Bone marrow (tissue), 2 donors: ENCODE measurements around the gene MAGEA8.
"Not testable (repeated sequence)": the region's sequence is repeated elsewhere in the genome, so short reads cannot be mapped to it uniquely, and the experiment has no call there.

Source experiments
- DNase-seq, 2 donors: peaks; one replicate each; lab custom pipeline; 2025; lab: John Stamatoyannopoulos, UW

Gene MAGEA8

GRCh38 chrX:149903889-149904748 is 23.1 kb downstream of the MAGEA8 start:
- DNase-seq = no peak

- no peak for DNase-seq
Measured at GRCh38 chrX:149908308-149908707, 27.3 kb downstream of the MAGEA8 start.

- no peak for DNase-seq
Measured at GRCh38 chrX:149908727-149909126, 27.7 kb downstream of the MAGEA8 start.

GRCh38 chrX:149909324-149910177 is 28.6 kb downstream of the MAGEA8 start:
- DNase-seq = no peak

- no peak for DNase-seq
Measured at GRCh38 chrX:149910178-149910695, 29.3 kb downstream of the MAGEA8 start.

- no peak for DNase-seq
Measured at GRCh38 chrX:149916745-149917392, 35.9 kb downstream of the MAGEA8 start.

- not testable (repeated sequence) for DNase-seq
Measured at GRCh38 chrX:149923836-149924235, 42.9 kb downstream of the MAGEA8 start.

- not testable (repeated sequence) for DNase-seq
Measured at GRCh38 chrX:149924434-149924833, 43.5 kb downstream of the MAGEA8 start.

GRCh38 chrX:149927245-149927963 is 46.4 kb downstream of the MAGEA8 start:
- not testable (repeated sequence) for DNase-seq

- DNase-seq = not testable (repeated sequence)
Measured at GRCh38 chrX:149927964-149928258, 46.9 kb downstream of the MAGEA8 start.

GRCh38 chrX:149928635-149929034 is 47.7 kb downstream of the MAGEA8 start:
- DNase-seq = not testable (repeated sequence)

GRCh38 chrX:149929400-149929799 is 48.4 kb downstream of the MAGEA8 start, which contains the start of gene HSFX4:
TSS of gene HSFX4 (plus strand) at chrX:149929573. CDS start at chrX:149929645, 72 bp downstream.
- DNase-seq = not testable (repeated sequence)

GRCh38 chrX:149931355-149931754 is 50.4 kb downstream of the MAGEA8 start:
- DNase-seq = not testable (repeated sequence)

GRCh38 chrX:149932150-149932549 is 51.2 kb downstream of the MAGEA8 start:
- DNase-seq = not testable (repeated sequence)

- DNase-seq = not testable (repeated sequence)
Measured at GRCh38 chrX:149932970-149933369, 52.0 kb downstream of the MAGEA8 start.

- not testable (repeated sequence) for DNase-seq
Measured at GRCh38 chrX:149933547-149933946, 52.6 kb downstream of the MAGEA8 start.
